ENCODE measurements around the gene DHFR2.

GRCh38 chr3:94015025-94015424 is 47.7 kb downstream of the DHFR2 start:
- TF ChIP-seq CTCF (IDR thresholded peaks at IDR 0.05): no peak
- no peak for TF ChIP-seq POLR2A (IDR thresholded peaks at IDR 0.05)

Measured in thyroid gland (tissue), 4 donors.